HG03064 (cell line): ENCODE data around the gene ABT1.

Experiments
- ATAC-seq: cut with Tn5 transposase; IDR thresholded peaks from one replicate; pipeline ENCODE4 v1.9.1; 2021; ENCODE audit warnings: low read depth; ENCODE audit not compliant: unreplicated experiment

The ABT1 gene

GRCh38 chr6:26571592-26572296, 25.0 kb upstream of the ABT1 start:
- ATAC-seq = no peak

- ATAC-seq = no peak
These were observed 21.2 kb upstream of the ABT1 start for GRCh38 chr6:26575494-26575939.

- ATAC-seq = no peak
These were observed 20.3 kb upstream of the ABT1 start for GRCh38 chr6:26576407-26576843.

- ATAC-seq = no peak
These were observed 19.6 kb upstream of the ABT1 start for GRCh38 chr6:26576929-26577719.

GRCh38 chr6:26577720-26578072, 19.1 kb upstream of the ABT1 start:
- no peak for ATAC-seq

GRCh38 chr6:26578279-26578678, 18.5 kb upstream of the ABT1 start:
- no peak for ATAC-seq

- ATAC-seq = no peak
These were observed 18.0 kb upstream of the ABT1 start for GRCh38 chr6:26578741-26579140.

- ATAC-seq = no peak
These were observed 15.4 kb upstream of the ABT1 start for GRCh38 chr6:26581164-26581915.

GRCh38 chr6:26588965-26589364, 7.8 kb upstream of the ABT1 start:
- no peak for ATAC-seq

- no peak for ATAC-seq
These were observed 4.1 kb upstream of the ABT1 start for GRCh38 chr6:26592649-26593048.

GRCh38 chr6:26593278-26594130, 3.2 kb upstream of the ABT1 start:
- ATAC-seq = no peak

- ATAC-seq = no peak
These were observed 2.6 kb upstream of the ABT1 start for GRCh38 chr6:26594131-26594498.

GRCh38 chr6:26594730-26595632, 1.8 kb upstream of the ABT1 start:
- no peak for ATAC-seq

- peak; percentile 63 for ATAC-seq
These were observed 984 bp upstream of the ABT1 start for GRCh38 chr6:26595669-26596269.

- no peak for ATAC-seq
These were observed 625 bp downstream of the ABT1 start for GRCh38 chr6:26597389-26597766.

GRCh38 chr6:26597821-26598220, 1.1 kb downstream of the ABT1 start:
- no peak for ATAC-seq

- ATAC-seq = no peak
These were observed 1.5 kb downstream of the ABT1 start for GRCh38 chr6:26598267-26598666.

- ATAC-seq = no peak
These were observed 2.4 kb downstream of the ABT1 start for GRCh38 chr6:26599134-26599533.

- no peak for ATAC-seq
These were observed 2.8 kb downstream of the ABT1 start for GRCh38 chr6:26599591-26599990.
